Measurements from ENCODE around the gene ECE2. TPM values are rescaled to one million over a fixed set of nuclear protein-coding genes. Genes with fewer than 3 reads are reported as not detected.
A peak's percentile ranks its signal among the peaks of the same experiment; 100 is the strongest.
"Not testable (repeated sequence)": the region's sequence is repeated elsewhere in the genome, so short reads cannot be mapped to it uniquely, and the experiment has no call there.

The ECE2 gene
- total RNA-seq, 1 experiment from 2014 or later = not detected

- intact Hi-C loops (cut with micrococcal nuclease) = no loop called here
- ChIA-PET CTCF (interaction anchor here (1.2 kb wide), 1 partner anchor 11 kb away, joined by 3 read pairs; no protein-coding TSS in a partner anchor), POLR2A (interaction anchor here (1.0 to 2.9 kb wide), 3 partner anchors 10 to 13 kb away, joined by 3 to 11 read pairs (median 4); partner anchors contain the start of gene EEF1AKMT4)
- peaks cover 16% of the 10 kb centered on the region for H3K4me1 Mint-ChIP-seq (ENCODE audit: insufficient read depth, unreplicated experiment)
- peak; percentile 72 for DNase-seq (ENCODE audit: unreplicated experiment)
- BruUV-seq (replicated peaks) = no TSS peak
- no peaks in the 10 kb centered on the region for H3K36me3 Mint-ChIP-seq (ENCODE audit: insufficient read depth, unreplicated experiment)
- no peak for TF ChIP-seq CTCF (IDR thresholded peaks at IDR 0.05; ENCODE audit: unreplicated experiment)
- H3K9me3 Mint-ChIP-seq (ENCODE audit: unreplicated experiment) = no peaks in the 10 kb centered on the region
- H3K27me3 Mint-ChIP-seq (ENCODE audit: insufficient read depth, unreplicated experiment) = no peaks in the 10 kb centered on the region
- H3K4me3 Mint-ChIP-seq (ENCODE audit: unreplicated experiment) = peak within 1 kb of the TSS; percentile 79
- H3K27ac Mint-ChIP-seq (ENCODE audit: low read depth, unreplicated experiment) = peak within 1 kb of the TSS; percentile 7
These were observed 14.5 kb upstream of the ECE2 start, which contains the start of gene CAMK2N2 for GRCh38 chr3:184261270-184261853. TSS of gene CAMK2N2 (minus strand) at chr3:184261553. CDS start at chr3:184261285, 268 bp downstream.

- Mint-ChIP-seq H3K4me3 (ENCODE audit: unreplicated experiment) (peak overlapping the region; percentile 79), H3K36me3 (ENCODE audit: insufficient read depth, unreplicated experiment) (no peaks in the 10 kb centered on the region), H3K4me1 (ENCODE audit: insufficient read depth, unreplicated experiment) (peaks cover 16% of the 10 kb centered on the region), H3K9me3 (ENCODE audit: unreplicated experiment) (no peaks in the 10 kb centered on the region), H3K27ac (ENCODE audit: low read depth, unreplicated experiment) (peak overlapping the region; percentile 7), H3K27me3 (ENCODE audit: insufficient read depth, unreplicated experiment) (no peaks in the 10 kb centered on the region)
- DNase-seq (ENCODE audit: unreplicated experiment) = peak; percentile 51
- TF ChIP-seq CTCF (IDR thresholded peaks at IDR 0.05; ENCODE audit: unreplicated experiment) = no peak
- ChIA-PET CTCF (interaction anchor here (0.6 to 1.2 kb wide), 4 partner anchors 10 to 27 kb away, joined by 3 read pairs; partner anchors contain the start of genes ALG3 and EEF1AKMT4), POLR2A (interaction anchor here (1.0 to 2.9 kb wide), 3 partner anchors 11 to 14 kb away, joined by 3 to 11 read pairs (median 4); partner anchors contain the start of gene EEF1AKMT4)
- no TSS peak for BruUV-seq (replicated peaks)
- intact Hi-C loops (cut with micrococcal nuclease) = no loop called here
These were observed 13.7 kb upstream of the ECE2 start for GRCh38 chr3:184261854-184262763.

GRCh38 chr3:184262764-184263179 is 13.1 kb upstream of the ECE2 start:
- DNase-seq (ENCODE audit: unreplicated experiment) = no peak
- Mint-ChIP-seq H3K27ac (ENCODE audit: low read depth, unreplicated experiment) (no peak overlapping the region), H3K4me3 (ENCODE audit: unreplicated experiment) (peak overlapping the region; percentile 79), H3K36me3 (ENCODE audit: insufficient read depth, unreplicated experiment) (no peaks in the 10 kb centered on the region), H3K4me1 (ENCODE audit: insufficient read depth, unreplicated experiment) (peaks cover 16% of the 10 kb centered on the region), H3K9me3 (ENCODE audit: unreplicated experiment) (no peaks in the 10 kb centered on the region), H3K27me3 (ENCODE audit: insufficient read depth, unreplicated experiment) (no peaks in the 10 kb centered on the region)
- ChIA-PET POLR2A (no interaction called here), CTCF (interaction anchor here (0.6 to 2.3 kb wide), 3 partner anchors 13 to 27 kb away, joined by 3 to 8 read pairs (median 3); partner anchors contain the start of genes ALG3 and EEF1AKMT4)
- intact Hi-C loops (cut with micrococcal nuclease) = no loop called here
- BruUV-seq (replicated peaks) = no TSS peak
- no peak for TF ChIP-seq CTCF (IDR thresholded peaks at IDR 0.05; ENCODE audit: unreplicated experiment)

- POLR2A ChIA-PET; H3K27ac Mint-ChIP-seq (ENCODE audit: low read depth, unreplicated experiment); H3K36me3 Mint-ChIP-seq (ENCODE audit: insufficient read depth, unreplicated experiment); H3K27me3 Mint-ChIP-seq (ENCODE audit: insufficient read depth, unreplicated experiment); DNase-seq (ENCODE audit: unreplicated experiment); BruUV-seq (replicated peaks); H3K4me3 Mint-ChIP-seq (ENCODE audit: unreplicated experiment); intact Hi-C loops (cut with micrococcal nuclease); H3K9me3 Mint-ChIP-seq (ENCODE audit: unreplicated experiment); H3K4me1 Mint-ChIP-seq (ENCODE audit: insufficient read depth, unreplicated experiment): not testable (repeated sequence)
- CTCF ChIA-PET = interaction anchor here (0.8 to 1.8 kb wide), 2 partner anchors 17 to 53 kb away, joined by 4 read pairs; no protein-coding TSS in a partner anchor
These were observed 8.6 kb upstream of the ECE2 start for GRCh38 chr3:184267249-184267648.
